Calu3 (cell line): Measurements from ENCODE around the gene HPN. TPM values are rescaled to one million over a fixed set of nuclear protein-coding genes. Genes with fewer than 3 reads are reported as not detected.
"Not testable (repeated sequence)": the region's sequence is repeated elsewhere in the genome, so short reads cannot be mapped to it uniquely, and the experiment has no call there.

Experiments used
- BruUV-seq: library from RNA; stranded (reverse); fragments of 400-500 nt; replicated peaks from 2 replicates; lab custom pipeline; 2021; lab: Mats Ljungman, UMichigan
- CTCF ChIA-PET: fragments of 300-600 bp; sonication (Branson Sonifier 250); formaldehyde crosslinking; loops from one replicate; lab custom pipeline; 2022; ENCODE audit warnings: antibody characterized with exemption; lab: Charles Lee
- DNase-seq: peaks from one replicate; pipeline ENCODE4 v3.0.0; 2022
- H3K27ac Mint-ChIP-seq: one replicate; pipeline ENCODE4 v1.8.0; 2022; ENCODE audit warnings: mixed read lengths; ENCODE audit not compliant: unreplicated experiment
- H3K27me3 Mint-ChIP-seq: one replicate; pipeline ENCODE4 v1.8.0; 2022; ENCODE audit warnings: mixed read lengths; ENCODE audit not compliant: unreplicated experiment
- H3K36me3 Mint-ChIP-seq: one replicate; pipeline ENCODE4 v1.8.0; 2022; ENCODE audit warnings: mild to moderate bottlenecking, moderate library complexity, mixed read lengths; ENCODE audit not compliant: insufficient read depth, unreplicated experiment
- H3K4me1 Mint-ChIP-seq: one replicate; pipeline ENCODE4 v1.8.0; 2022; ENCODE audit warnings: mild to moderate bottlenecking, low read depth, mixed read lengths; ENCODE audit not compliant: unreplicated experiment
- H3K4me3 Mint-ChIP-seq: one replicate; pipeline ENCODE4 v1.8.0; 2022; ENCODE audit warnings: mild to moderate bottlenecking, low read depth, moderate library complexity, mixed read lengths; ENCODE audit not compliant: unreplicated experiment
- H3K9me3 Mint-ChIP-seq: one replicate; pipeline ENCODE4 v1.8.0; 2022; ENCODE audit warnings: low read depth, mixed read lengths; ENCODE audit not compliant: unreplicated experiment
- intact Hi-C: fragments of 100-400 bp; cut with micrococcal nuclease; formaldehyde crosslinking; loops from one replicate; pipeline ENCODE4 v1.10.0; 2022; ENCODE audit not compliant: unreplicated experiment
- total RNA-seq: library from RNA; stranded (reverse); gene quantifications from 2 replicates; pipeline ENCODE4 v1.2.3, GENCODE V29; 2022
- TF ChIP-seq, protein P1 (sequence below): fragments of 200-600 bp; IDR thresholded peaks from one replicate; pipeline ENCODE4 v1.8.0; 2022; ENCODE audit warnings: antibody characterized with exemption; ENCODE audit not compliant: unreplicated experiment

HPN gene
- total RNA-seq, 1 experiment from 2014 or later: 1.4 TPM

DNA sequence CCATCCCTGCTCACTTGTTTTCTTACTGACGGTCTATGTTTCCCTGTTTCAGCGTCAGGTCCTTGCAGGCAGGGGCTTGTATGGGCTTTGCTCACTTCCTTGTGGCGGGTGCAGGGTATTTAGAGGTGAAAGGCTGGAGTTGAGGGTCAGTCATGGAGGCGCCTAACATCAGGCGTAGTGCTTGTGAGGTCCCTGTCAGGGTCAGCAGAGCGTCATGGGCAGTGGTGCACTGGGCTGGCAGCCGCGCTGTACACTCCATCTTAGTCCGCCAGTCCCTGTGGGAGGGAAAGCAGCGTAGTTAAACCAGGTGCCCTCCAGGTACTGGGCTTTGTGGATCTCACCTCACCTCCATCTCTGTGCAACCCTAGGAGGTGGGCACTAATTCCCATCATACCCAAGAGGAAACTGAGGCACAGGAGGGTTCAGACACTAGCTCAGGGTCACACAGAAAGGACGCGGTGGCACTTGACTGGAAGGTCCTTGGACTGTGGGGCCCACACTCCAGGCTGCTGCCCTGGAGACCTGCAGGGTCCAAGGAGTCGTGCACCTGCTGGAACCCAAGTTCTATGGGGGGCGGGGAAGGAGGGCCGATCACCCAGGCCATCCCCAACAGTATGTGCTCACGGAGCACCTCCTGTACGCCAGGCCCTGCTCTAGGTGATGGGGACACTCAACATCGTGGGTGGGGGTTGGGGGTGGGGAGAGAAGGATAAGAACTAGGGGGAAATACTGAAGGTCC, 36.8 kb upstream of the HPN start:
- H3K27me3 Mint-ChIP-seq: no peaks in the 10 kb centered on the region
- TF ChIP-seq, protein P1, sequence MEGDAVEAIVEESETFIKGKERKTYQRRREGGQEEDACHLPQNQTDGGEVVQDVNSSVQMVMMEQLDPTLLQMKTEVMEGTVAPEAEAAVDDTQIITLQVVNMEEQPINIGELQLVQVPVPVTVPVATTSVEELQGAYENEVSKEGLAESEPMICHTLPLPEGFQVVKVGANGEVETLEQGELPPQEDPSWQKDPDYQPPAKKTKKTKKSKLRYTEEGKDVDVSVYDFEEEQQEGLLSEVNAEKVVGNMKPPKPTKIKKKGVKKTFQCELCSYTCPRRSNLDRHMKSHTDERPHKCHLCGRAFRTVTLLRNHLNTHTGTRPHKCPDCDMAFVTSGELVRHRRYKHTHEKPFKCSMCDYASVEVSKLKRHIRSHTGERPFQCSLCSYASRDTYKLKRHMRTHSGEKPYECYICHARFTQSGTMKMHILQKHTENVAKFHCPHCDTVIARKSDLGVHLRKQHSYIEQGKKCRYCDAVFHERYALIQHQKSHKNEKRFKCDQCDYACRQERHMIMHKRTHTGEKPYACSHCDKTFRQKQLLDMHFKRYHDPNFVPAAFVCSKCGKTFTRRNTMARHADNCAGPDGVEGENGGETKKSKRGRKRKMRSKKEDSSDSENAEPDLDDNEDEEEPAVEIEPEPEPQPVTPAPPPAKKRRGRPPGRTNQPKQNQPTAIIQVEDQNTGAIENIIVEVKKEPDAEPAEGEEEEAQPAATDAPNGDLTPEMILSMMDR: no peak
- H3K36me3 Mint-ChIP-seq: peaks cover 69% of the 10 kb centered on the region
- no TSS peak for BruUV-seq
- CTCF ChIA-PET: no interaction called here
- no peaks in the 10 kb centered on the region for H3K9me3 Mint-ChIP-seq
- peak overlapping the region; percentile 90 for H3K27ac Mint-ChIP-seq
- DNase-seq: no peak
- intact Hi-C loops: loop anchor here (10.0 kb wide), 1 partner anchor 80 kb away; the partner anchor contains the start of gene ZNF30
- no peak overlapping the region for H3K4me3 Mint-ChIP-seq
- H3K4me1 Mint-ChIP-seq: peaks cover 67% of the 10 kb centered on the region

DNA sequence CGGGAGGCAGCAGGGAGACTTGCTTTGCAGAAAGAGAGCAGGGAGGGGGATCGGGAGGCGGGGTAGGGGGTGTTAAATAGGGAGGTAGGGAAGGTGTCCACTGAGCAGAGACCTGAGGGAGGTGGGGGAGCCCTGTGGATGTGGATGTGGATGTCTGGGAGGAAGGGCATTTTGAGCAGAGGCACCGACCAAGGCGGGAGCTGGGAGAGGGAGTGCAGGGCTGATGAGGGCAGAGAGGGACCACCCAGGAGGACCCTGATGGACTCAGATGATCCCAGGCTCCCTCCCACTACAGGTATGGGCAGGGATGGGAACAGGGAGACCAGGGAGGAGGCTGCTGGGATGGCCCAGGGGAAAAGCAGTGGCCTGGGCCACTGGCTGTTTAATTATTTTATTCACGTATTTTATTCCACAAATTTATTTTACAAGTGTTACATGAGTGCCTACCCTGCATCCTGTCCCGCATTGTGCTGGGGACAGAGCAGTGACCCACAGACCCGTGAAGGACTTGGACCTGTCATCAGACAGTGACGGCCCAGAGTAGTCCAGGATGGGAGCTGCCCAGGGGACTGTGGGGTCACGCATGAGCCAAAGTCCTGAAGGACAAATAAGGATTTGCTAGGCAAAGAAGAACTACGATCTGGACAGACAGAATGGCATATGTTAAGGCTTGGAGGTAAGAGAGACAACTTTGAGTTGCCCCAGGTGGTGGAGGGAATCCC, 36.1 kb upstream of the HPN start:
- peaks cover 65% of the 10 kb centered on the region for H3K36me3 Mint-ChIP-seq
- H3K27ac Mint-ChIP-seq: peak overlapping the region; percentile 90
- peaks cover 67% of the 10 kb centered on the region for H3K4me1 Mint-ChIP-seq
- BruUV-seq: no TSS peak
- DNase-seq: no peak
- H3K9me3 Mint-ChIP-seq: no peaks in the 10 kb centered on the region
- intact Hi-C loops: loop anchor here (10.0 kb wide), 1 partner anchor 81 kb away; the partner anchor contains the start of gene ZNF30
- no peaks in the 10 kb centered on the region for H3K27me3 Mint-ChIP-seq
- CTCF ChIA-PET: interaction anchor here (0.6 to 2.0 kb wide), 4 partner anchors 20 to 501 kb away, joined by 4 to 22 read pairs (median 6); no protein-coding TSS in a partner anchor
- H3K4me3 Mint-ChIP-seq: no peak overlapping the region
- TF ChIP-seq, protein P1: no peak

DNA sequence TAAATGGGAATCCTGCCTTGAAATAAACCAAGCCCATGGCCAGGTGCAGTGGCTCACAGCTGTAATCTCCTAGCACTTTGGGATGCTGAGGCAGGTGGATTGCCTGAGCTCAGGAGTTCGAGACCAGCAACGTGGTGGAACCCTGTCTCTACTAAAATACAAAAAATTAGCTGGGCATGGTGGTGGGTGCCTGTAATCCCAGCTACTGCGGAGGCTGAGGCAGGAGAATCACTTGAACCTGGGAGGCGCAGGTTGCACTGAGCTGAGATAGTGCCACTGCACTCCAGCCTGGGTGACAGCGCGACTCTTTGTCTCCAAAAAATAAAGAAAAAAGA, 35.5 kb upstream of the HPN start:
- H3K4me3 Mint-ChIP-seq: peak overlapping the region; percentile 46
- not testable (repeated sequence) for DNase-seq, H3K27me3 Mint-ChIP-seq, H3K9me3 Mint-ChIP-seq
- BruUV-seq: TSS peak; percentile 61
- peaks cover 62% of the 10 kb centered on the region for H3K36me3 Mint-ChIP-seq
- peak overlapping the region; percentile 90 for H3K27ac Mint-ChIP-seq
- intact Hi-C loops: loop anchor here (10.0 kb wide), 1 partner anchor 81 kb away; the partner anchor contains the start of gene ZNF30
- CTCF ChIA-PET: interaction anchor here (0.6 to 2.0 kb wide), 7 partner anchors 10 to 501 kb away, joined by 3 to 22 read pairs (median 4); no protein-coding TSS in a partner anchor
- peaks cover 64% of the 10 kb centered on the region for H3K4me1 Mint-ChIP-seq

DNA sequence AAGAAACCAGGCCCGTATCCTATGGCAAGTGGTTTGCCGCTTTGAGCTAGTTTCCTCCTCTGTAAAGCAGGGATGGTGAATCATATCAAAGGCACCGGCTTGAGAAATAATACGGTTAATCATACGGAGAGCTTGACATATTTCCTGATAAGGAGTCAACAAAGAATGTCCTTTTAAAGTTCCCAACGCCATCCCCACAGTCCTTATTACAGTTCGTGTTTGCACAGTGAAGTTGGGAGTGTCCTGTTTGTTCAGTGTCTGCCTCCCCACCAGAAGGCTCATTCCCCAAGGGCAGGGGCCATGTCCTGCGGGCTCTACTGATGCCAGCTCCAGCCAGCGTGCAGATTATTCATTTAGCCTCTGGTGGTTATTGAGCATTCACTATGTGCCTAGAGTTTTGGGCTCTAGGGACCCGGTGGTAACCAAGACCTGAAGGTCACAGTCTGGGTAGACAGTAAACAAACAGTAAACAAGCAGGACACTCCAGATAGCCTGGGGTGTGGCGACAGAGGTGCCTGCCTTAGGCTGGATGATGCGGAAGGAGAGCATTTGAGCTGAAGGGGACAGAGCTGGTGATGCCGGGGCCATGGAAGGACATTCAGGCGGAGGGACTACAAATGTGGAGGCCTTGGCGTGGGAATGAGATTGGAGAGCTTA, 35.1 kb upstream of the HPN start:
- intact Hi-C loops: loop anchor here (10.0 kb wide), 1 partner anchor 82 kb away; the partner anchor contains the start of gene ZNF30
- H3K4me1 Mint-ChIP-seq: peaks cover 59% of the 10 kb centered on the region
- peak; percentile 91 for DNase-seq
- peak overlapping the region; percentile 46 for H3K4me3 Mint-ChIP-seq
- no TSS peak for BruUV-seq
- peaks cover 62% of the 10 kb centered on the region for H3K36me3 Mint-ChIP-seq
- CTCF ChIA-PET: interaction anchor here (0.5 to 2.0 kb wide), 7 partner anchors 11 to 135 kb away, joined by 3 to 22 read pairs (median 4); no protein-coding TSS in a partner anchor
- no peaks in the 10 kb centered on the region for H3K9me3 Mint-ChIP-seq
- H3K27me3 Mint-ChIP-seq: no peaks in the 10 kb centered on the region
- TF ChIP-seq, protein P1: no peak
- H3K27ac Mint-ChIP-seq: peak overlapping the region; percentile 90
